ENCODE results near the gene ATP6V1G1. TPM values are rescaled to one million over a fixed set of nuclear protein-coding genes. Genes with fewer than 3 reads are reported as not detected.

The ATP6V1G1 gene
- polyA plus RNA-seq, 2 of the 4 experiments (the other 2 are of a cell fraction): 115 to 168 TPM

DNA sequence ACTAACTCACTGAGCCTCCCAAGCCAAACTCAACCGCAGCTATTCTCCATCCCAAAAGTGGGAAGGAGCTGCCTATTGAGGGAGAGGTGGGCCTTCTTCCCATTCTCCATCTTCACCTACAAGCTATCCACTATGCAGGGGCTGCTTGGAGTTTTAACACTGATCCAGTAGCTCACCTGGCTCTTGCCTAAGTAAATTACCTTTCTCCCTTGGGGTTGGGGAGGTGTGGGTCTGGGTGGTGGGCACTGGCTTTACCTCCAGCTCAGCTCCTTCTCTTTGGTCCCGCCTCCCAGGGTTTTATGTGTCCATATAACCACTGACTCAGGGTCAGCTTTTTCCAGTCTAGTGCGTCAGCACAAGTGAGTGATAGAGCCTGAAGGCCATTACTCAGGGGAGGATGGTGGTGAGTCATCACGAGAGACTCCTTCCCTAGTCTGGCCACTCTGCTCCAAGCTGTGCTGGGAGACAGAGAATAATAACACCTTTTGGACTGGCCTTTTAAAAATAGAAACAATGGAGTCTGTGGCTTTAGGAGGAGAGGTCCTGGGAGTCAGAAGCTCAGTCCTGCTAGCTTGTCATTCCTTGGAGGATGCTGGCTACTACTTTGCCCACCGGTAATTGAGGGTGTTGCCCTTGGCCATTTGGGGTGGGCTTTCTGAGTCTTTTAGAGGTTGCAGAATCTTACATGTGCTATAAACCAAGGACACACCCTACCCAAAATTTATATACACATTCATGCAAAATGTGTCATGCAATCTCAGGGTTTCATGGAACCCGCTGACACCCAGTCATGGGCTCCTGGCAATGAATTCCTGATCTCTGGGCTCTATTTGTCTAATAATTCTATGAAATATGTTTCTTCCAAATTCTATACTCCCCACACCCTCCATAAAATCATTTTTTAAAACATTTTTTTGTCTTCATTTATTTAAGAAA, 35.6 kb upstream of the ATP6V1G1 start (continued):
- TF ChIP-seq, protein P1, sequence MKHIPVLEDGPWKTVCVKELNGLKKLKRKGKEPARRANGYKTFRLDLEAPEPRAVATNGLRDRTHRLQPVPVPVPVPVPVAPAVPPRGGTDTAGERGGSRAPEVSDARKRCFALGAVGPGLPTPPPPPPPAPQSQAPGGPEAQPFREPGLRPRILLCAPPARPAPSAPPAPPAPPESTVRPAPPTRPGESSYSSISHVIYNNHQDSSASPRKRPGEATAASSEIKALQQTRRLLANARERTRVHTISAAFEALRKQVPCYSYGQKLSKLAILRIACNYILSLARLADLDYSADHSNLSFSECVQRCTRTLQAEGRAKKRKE (CRISPR knock-in tag; IDR thresholded peaks at IDR 0.05; ENCODE audit: low read depth): no peak

DNA sequence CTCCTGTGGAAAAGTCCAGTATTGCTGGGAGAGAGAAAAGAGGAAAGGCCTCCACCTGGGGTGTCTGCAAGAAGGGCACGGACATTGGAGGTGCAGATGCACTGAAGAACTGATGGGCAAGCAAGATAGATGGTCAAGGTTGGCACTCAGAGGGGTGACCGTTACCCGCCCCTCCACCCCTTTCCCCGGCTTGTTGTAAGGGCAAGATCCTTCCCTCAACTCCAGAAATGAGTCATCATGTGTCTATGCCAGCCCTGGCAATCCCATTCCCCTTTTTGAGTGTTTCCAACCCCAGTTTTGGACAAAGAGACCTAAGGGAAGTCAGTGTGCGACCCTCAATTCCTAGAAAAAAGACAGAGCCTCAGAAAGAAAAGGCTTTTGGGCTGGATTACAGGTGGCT, 34.9 kb upstream of the ATP6V1G1 start:
- peak overlapping the region; percentile 73 to 86 for H3K27ac ChIP-seq
- peak overlapping the region; percentile 67 for H3K4me2 ChIP-seq
- CTCF ChIA-PET: no interaction called here
- TF ChIP-seq JUNB (IDR thresholded peaks at IDR 0.05) (no peak), CHD4 (IDR thresholded peaks at IDR 0.05; ENCODE audit: borderline replicate concordance) (no peak), FOSL2 (IDR thresholded peaks at IDR 0.05) (no peak), FOSL2 (CRISPR knock-in tag; IDR thresholded peaks at IDR 0.05) (peak; percentile 26; the same call in 1 of the 2 replicates), KDM1A (IDR thresholded peaks at IDR 0.05; ENCODE audit: low read depth) (no peak)
- TF ChIP-seq, protein P2, sequence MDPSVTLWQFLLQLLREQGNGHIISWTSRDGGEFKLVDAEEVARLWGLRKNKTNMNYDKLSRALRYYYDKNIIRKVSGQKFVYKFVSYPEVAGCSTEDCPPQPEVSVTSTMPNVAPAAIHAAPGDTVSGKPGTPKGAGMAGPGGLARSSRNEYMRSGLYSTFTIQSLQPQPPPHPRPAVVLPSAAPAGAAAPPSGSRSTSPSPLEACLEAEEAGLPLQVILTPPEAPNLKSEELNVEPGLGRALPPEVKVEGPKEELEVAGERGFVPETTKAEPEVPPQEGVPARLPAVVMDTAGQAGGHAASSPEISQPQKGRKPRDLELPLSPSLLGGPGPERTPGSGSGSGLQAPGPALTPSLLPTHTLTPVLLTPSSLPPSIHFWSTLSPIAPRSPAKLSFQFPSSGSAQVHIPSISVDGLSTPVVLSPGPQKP (IDR thresholded peaks at IDR 0.05; ENCODE audit: low read depth, low read length): no peak
- TF ChIP-seq, protein P3, sequence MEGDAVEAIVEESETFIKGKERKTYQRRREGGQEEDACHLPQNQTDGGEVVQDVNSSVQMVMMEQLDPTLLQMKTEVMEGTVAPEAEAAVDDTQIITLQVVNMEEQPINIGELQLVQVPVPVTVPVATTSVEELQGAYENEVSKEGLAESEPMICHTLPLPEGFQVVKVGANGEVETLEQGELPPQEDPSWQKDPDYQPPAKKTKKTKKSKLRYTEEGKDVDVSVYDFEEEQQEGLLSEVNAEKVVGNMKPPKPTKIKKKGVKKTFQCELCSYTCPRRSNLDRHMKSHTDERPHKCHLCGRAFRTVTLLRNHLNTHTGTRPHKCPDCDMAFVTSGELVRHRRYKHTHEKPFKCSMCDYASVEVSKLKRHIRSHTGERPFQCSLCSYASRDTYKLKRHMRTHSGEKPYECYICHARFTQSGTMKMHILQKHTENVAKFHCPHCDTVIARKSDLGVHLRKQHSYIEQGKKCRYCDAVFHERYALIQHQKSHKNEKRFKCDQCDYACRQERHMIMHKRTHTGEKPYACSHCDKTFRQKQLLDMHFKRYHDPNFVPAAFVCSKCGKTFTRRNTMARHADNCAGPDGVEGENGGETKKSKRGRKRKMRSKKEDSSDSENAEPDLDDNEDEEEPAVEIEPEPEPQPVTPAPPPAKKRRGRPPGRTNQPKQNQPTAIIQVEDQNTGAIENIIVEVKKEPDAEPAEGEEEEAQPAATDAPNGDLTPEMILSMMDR (IDR thresholded peaks at IDR 0.05): no peak
- TF ChIP-seq, protein P4, sequence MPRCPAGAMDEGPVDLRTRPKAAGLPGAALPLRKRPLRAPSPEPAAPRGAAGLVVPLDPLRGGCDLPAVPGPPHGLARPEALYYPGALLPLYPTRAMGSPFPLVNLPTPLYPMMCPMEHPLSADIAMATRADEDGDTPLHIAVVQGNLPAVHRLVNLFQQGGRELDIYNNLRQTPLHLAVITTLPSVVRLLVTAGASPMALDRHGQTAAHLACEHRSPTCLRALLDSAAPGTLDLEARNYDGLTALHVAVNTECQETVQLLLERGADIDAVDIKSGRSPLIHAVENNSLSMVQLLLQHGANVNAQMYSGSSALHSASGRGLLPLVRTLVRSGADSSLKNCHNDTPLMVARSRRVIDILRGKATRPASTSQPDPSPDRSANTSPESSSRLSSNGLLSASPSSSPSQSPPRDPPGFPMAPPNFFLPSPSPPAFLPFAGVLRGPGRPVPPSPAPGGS (IDR thresholded peaks at IDR 0.05): no peak
- no peaks in the 10 kb centered on the region for H3K9me3 ChIP-seq
- POLR2A ChIA-PET: interaction anchor here (1.3 to 3.1 kb wide), 2 partner anchors 35 to 59 kb away, joined by 9 to 46 read pairs; partner anchors contain the start of genes ATP6V1G1 and TMEM268
- peaks cover 21% of the 10 kb centered on the region for H3K4me1 ChIP-seq
- no peak for DNase-seq (ENCODE audit: low read depth in 1 of 2, low spot score in 1 of 2)
- peak; percentile 6 to 10; a peak in 3 of 6 replicates for ATAC-seq
- no peak for FAIRE-seq
- 78% methylated on average over 5 of the region's 5 CpGs for WGBS (ENCODE audit: missing lambda C conversion rate)
- H3K4me3 ChIP-seq: no peak overlapping the region

DNA sequence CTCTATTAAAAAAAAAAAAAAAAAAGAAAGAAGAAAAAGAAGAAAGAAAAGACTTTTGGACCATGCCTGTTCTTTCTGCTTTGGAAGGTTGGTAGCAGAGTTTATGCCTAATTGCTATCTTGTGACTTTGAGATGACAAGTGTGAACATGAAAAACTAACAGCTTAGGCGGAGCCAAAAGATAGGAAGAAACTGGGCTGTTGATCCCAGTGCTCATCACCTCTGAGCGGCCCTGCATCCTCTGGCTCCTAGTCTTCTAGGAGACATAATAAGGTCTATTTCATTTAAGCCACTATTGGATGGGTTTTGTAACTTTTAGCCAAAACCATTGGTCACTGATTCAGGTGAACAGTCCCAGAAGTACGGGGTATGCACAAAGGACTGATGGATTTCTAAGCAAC, 34.4 kb upstream of the ATP6V1G1 start:
- Histone ChIP-seq H3K4me3 (no peak overlapping the region), H3K4me2 (no peak overlapping the region; the same call in 2 of the 3 replicates), H3K9me3 (no peaks in the 10 kb centered on the region), H3K27ac (peak overlapping the region; percentile 73 to 86), H3K4me1 (peaks cover 21% of the 10 kb centered on the region)
- FAIRE-seq (no peak), ATAC-seq (no peak), DNase-seq (ENCODE audit: low read depth in 1 of 2, low spot score in 1 of 2) (no peak)
- WGBS (ENCODE audit: missing lambda C conversion rate): 69% methylated on average over 3 of the region's 3 CpGs
- POLR2A ChIA-PET: no interaction called here
- CTCF ChIA-PET: no interaction called here
- TF ChIP-seq SREBF2 (IDR thresholded peaks at IDR 0.05) (no peak), ESRRA (IDR thresholded peaks at IDR 0.05; ENCODE audit: borderline replicate concordance, low read length) (no peak), NR3C1 (IDR thresholded peaks at IDR 0.05) (no peak)

DNA sequence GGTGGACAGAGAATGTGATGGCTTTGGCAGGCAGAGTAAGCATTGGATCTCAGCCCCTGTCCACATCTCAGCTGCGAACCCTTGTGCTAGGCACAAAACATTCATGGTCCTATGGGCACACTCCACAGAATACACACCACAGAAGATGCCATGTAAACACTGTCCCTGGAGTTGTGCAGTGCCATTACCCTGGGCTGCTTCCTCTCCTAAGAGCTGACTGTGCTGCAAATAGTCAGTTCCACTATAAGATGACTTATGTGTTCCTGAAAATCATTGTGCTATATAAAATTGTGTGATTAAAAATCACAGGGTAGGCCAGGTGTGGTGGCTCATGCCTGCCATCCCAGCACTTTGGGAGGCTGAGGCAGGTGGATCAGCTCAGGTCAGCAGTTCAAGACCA, 31.9 kb upstream of the ATP6V1G1 start:
- WGBS (ENCODE audit: missing lambda C conversion rate): 58% methylated on average over 1 of the region's 1 CpG
- Histone ChIP-seq H3K4me1 (peaks cover 21% of the 10 kb centered on the region), H3K4me2 (no peak overlapping the region), H3K27ac (no peak overlapping the region), H3K9me3 (no peaks in the 10 kb centered on the region), H3K4me3 (no peak overlapping the region)
- ATAC-seq: no peak
- no peak for DNase-seq (ENCODE audit: low read depth in 1 of 2, low spot score in 1 of 2)
- TF ChIP-seq, protein P5, sequence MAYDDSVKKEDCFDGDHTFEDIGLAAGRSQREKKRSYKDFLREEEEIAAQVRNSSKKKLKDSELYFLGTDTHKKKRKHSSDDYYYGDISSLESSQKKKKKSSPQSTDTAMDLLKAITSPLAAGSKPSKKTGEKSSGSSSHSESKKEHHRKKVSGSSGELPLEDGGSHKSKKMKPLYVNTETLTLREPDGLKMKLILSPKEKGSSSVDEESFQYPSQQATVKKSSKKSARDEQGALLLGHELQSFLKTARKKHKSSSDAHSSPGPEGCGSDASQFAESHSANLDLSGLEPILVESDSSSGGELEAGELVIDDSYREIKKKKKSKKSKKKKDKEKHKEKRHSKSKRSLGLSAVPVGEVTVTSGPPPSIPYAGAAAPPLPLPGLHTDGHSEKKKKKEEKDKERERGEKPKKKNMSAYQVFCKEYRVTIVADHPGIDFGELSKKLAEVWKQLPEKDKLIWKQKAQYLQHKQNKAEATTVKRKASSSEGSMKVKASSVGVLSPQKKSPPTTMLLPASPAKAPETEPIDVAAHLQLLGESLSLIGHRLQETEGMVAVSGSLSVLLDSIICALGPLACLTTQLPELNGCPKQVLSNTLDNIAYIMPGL (CRISPR knock-in tag; IDR thresholded peaks at IDR 0.05; ENCODE audit: borderline replicate concordance): no peak
- TF ChIP-seq ZFP36 (IDR thresholded peaks at IDR 0.05; ENCODE audit: borderline replicate concordance, partially characterized antibody): no peak
- no peak for TF ChIP-seq MAFK (IDR thresholded peaks at IDR 0.05; ENCODE audit: partially characterized antibody)
- no peak for TF ChIP-seq KDM1A (IDR thresholded peaks at IDR 0.05; ENCODE audit: low read depth)
- TF ChIP-seq MAZ (IDR thresholded peaks at IDR 0.05; ENCODE audit: borderline replicate concordance, low read depth, low read length): no peak
- TF ChIP-seq, protein P1 (CRISPR knock-in tag; IDR thresholded peaks at IDR 0.05; ENCODE audit: low read depth): no peak
- TF ChIP-seq FOXS1 (CRISPR knock-in tag; IDR thresholded peaks at IDR 0.05): no peak
- TF ChIP-seq POLR2AphosphoS2 (conservative IDR thresholded peaks at IDR 0.05; ENCODE audit: low read length): no peak
- no peak for TF ChIP-seq NR3C1 (IDR thresholded peaks at IDR 0.05)
- no peak for TF ChIP-seq KDM5A (IDR thresholded peaks at IDR 0.05)
- TF ChIP-seq HOXA7 (CRISPR knock-in tag; IDR thresholded peaks at IDR 0.05): no peak
- no peak for TF ChIP-seq CEBPB (IDR thresholded peaks at IDR 0.05)
- CTCF ChIA-PET: interaction anchor here (0.5 to 1.3 kb wide), 6 partner anchors 23 to 147 kb away, joined by 3 to 4 read pairs (median 3); no protein-coding TSS in a partner anchor
- no peak for FAIRE-seq
- POLR2A ChIA-PET: no interaction called here

Measured in A549 (cell line).